Gastroesophageal sphincter (tissue), 4 donors: ENCODE data around the gene AHDC1. TPM values are rescaled to one million over a fixed set of nuclear protein-coding genes. Genes with fewer than 3 reads are reported as not detected.

Experiments
- ATAC-seq: fragments of 150-250 bp; one replicate; pipeline ENCODE4 v1.9.1; 2016; ENCODE audit warnings: mild to moderate bottlenecking, moderate library complexity
- H3K27ac ChIP-seq, 4 donors: fragments of 200-600 bp; sonication (generic) in 3 of 4; 1 replicate in 3 of 4; 2 replicates in 1 of 4; pipeline ENCODE4 v1.5.1; 2016 to 2019
- H3K27me3 ChIP-seq: fragments of 200-600 bp; sonication (generic); one replicate; pipeline ENCODE4 v1.5.1; 2019
- H3K36me3 ChIP-seq, 2 donors: fragments of 200-600 bp; sonication (generic); one replicate each; pipeline ENCODE4 v1.5.1; 2019; ENCODE audit warnings: control low read depth in 1 of 2
- H3K4me1 ChIP-seq, 3 donors: fragments of 200-600 bp; sonication (generic); 1 replicate in 2 of 3; 2 replicates in 1 of 3; pipeline ENCODE4 v1.5.1; 2016 to 2019; ENCODE audit warnings: control low read depth in 2 of 3
- H3K4me3 ChIP-seq, 2 donors: fragments of 200-600 bp; sonication (generic); one replicate each; pipeline ENCODE4 v1.5.1; 2019; ENCODE audit warnings: mild to moderate bottlenecking in 1 of 2, moderate library complexity in 1 of 2
- H3K9me3 ChIP-seq, 3 donors: fragments of 200-600 bp; sonication (generic); one replicate each; pipeline ENCODE4 v1.5.1; 2017 to 2019; ENCODE audit warnings: control low read depth in 2 of 3
- CTCF ChIP-seq, 4 experiments: fragments of 200-600 bp in 2 of 4; fragments of 450-650 bp in 2 of 4; sonication (generic) in 1 of 4; IDR thresholded peaks; one replicate each; pipeline ENCODE4 v1.5.1; 2017 to 2019; ENCODE audit warnings: antibody characterized with exemption in 4 of 4, mild to moderate bottlenecking in 2 of 4, moderate library complexity in 2 of 4
- EP300 ChIP-seq: sonication (generic); formaldehyde crosslinking; IDR thresholded peaks from one replicate; pipeline ENCODE4 v1.6.1; 2017; ENCODE audit warnings: antibody characterized with exemption, mild to moderate bottlenecking
- POLR2A ChIP-seq, 2 donors: fragments of 450-650 bp; IDR thresholded peaks; one replicate each; pipeline ENCODE4 v1.6.1; 2017; ENCODE audit warnings: antibody characterized with exemption in 2 of 2, mild to moderate bottlenecking in 2 of 2, moderate library complexity in 1 of 2
- POLR2AphosphoS5 ChIP-seq: sonication (generic); formaldehyde crosslinking; IDR thresholded peaks from one replicate; pipeline ENCODE4 v1.6.1; 2017; ENCODE audit warnings: antibody characterized with exemption
- WGBS, 2 donors: methylation state at CpG; one replicate each; pipeline ENCODE4 v1.1.5; 2018; ENCODE audit warnings: low coverage in 1 of 2; 5-methylcytosine and 5-hydroxymethylcytosine counted together
- total RNA-seq, 4 donors: library from RNA; depleted of rRNA; stranded (reverse); fragments of >200 nt; gene quantifications; one replicate each; pipeline ENCODE4 v1.1.0, GENCODE V29; 2016

Gene AHDC1
- total RNA-seq, 4 donors from 2014 or later, result 18.2 to 50.3 (median 27.7) TPM

- Histone ChIP-seq H3K4me1 (peaks cover 6 to 80% (median 42%) of the 10 kb centered on the region in 3 donors), H3K27me3 (no peaks in the 10 kb centered on the region), H3K36me3 (peaks cover 0 to 25% of the 10 kb centered on the region in 2 donors), H3K9me3 (no peaks in the 10 kb centered on the region), H3K27ac (peak overlapping the region in 2 of 4 donors; percentile 56 to 90), H3K4me3 (no peak overlapping the region)
- no peak for ATAC-seq
- TF ChIP-seq EP300, result no peak
- TF ChIP-seq CTCF (IDR thresholded peaks at IDR 0.05), result no peak
- no peak for TF ChIP-seq POLR2AphosphoS5
- TF ChIP-seq POLR2A (IDR thresholded peaks at IDR 0.05), result no peak
- WGBS, 2 donors, result 80 to 86% methylated on average over 10 to 14 of the region's 14 CpGs
Observed at GRCh38 chr1:27531959-27532685, 71.8 kb downstream of the AHDC1 start.

GRCh38 chr1:27530192-27530591 is 73.8 kb downstream of the AHDC1 start:
- H3K27ac ChIP-seq, result peak overlapping the region in 3 of 4 donors; percentile 96 to 98 (median 98)

GRCh38 chr1:27529704-27530018 is 74.3 kb downstream of the AHDC1 start:
- Histone ChIP-seq H3K27ac (peak overlapping the region; percentile 87 to 98 (median 97)), H3K27me3 (no peaks in the 10 kb centered on the region), H3K36me3 (peaks cover 0 to 22% of the 10 kb centered on the region in 2 donors), H3K4me3 (no peak overlapping the region), H3K4me1 (peaks cover 5 to 80% (median 45%) of the 10 kb centered on the region in 3 donors), H3K9me3 (no peaks in the 10 kb centered on the region)
- ATAC-seq, result no peak
- TF ChIP-seq POLR2A (IDR thresholded peaks at IDR 0.05) (no peak), POLR2AphosphoS5 (no peak), CTCF (IDR thresholded peaks at IDR 0.05) (no peak), EP300 (no peak)
- WGBS, 2 donors, result 23 to 45% methylated on average over 2 to 3 of the region's 5 CpGs

More at GRCh38 chr1:27530192-27530591, 73.8 kb downstream of the AHDC1 start:
- WGBS, 2 donors, result 88 to 91% methylated on average over 6 to 8 of the region's 10 CpGs
- Histone ChIP-seq H3K4me1 (peaks cover 5 to 80% (median 42%) of the 10 kb centered on the region in 3 donors), H3K4me3 (no peak overlapping the region), H3K27me3 (no peaks in the 10 kb centered on the region), H3K9me3 (no peaks in the 10 kb centered on the region), H3K36me3 (peaks cover 0 to 25% of the 10 kb centered on the region in 2 donors)
- no peak for TF ChIP-seq EP300
- no peak for TF ChIP-seq POLR2A (IDR thresholded peaks at IDR 0.05)
- no peak for TF ChIP-seq POLR2AphosphoS5
- TF ChIP-seq CTCF (IDR thresholded peaks at IDR 0.05), result no peak
- no peak for ATAC-seq

GRCh38 chr1:27528818-27529703 is 74.9 kb downstream of the AHDC1 start:
- WGBS, 2 donors, result 0 to 11% methylated on average over 2 to 11 of the region's 17 CpGs
- H3K27ac ChIP-seq, result peak overlapping the region; percentile 87 to 98 (median 97)
- no peaks in the 10 kb centered on the region for H3K9me3 ChIP-seq
- TF ChIP-seq POLR2AphosphoS5 (peak; percentile 33), POLR2A (IDR thresholded peaks at IDR 0.05) (peak in 1 of 2 donors; percentile 9), EP300 (no peak)
- peak overlapping the region; percentile 25 to 56 for H3K4me3 ChIP-seq
- no peaks in the 10 kb centered on the region for H3K27me3 ChIP-seq
- peaks cover 0 to 16% of the 10 kb centered on the region in 2 donors for H3K36me3 ChIP-seq
- peaks cover 5 to 84% (median 45%) of the 10 kb centered on the region in 3 donors for H3K4me1 ChIP-seq
- peak; percentile 78 for ATAC-seq
